Ishikawa (cell line): ENCODE data around the gene EBP.

Experiments
- CEBPB ChIP-seq: IDR thresholded peaks from 2 replicates; pipeline ENCODE4 v1.6.1; 2012
- CREB1 ChIP-seq: IDR thresholded peaks from 2 replicates; pipeline ENCODE4 v1.6.1; 2012; ENCODE audit warnings: low read depth
- EGR1 ChIP-seq: IDR thresholded peaks from 2 replicates; pipeline ENCODE4 v1.6.1; 2012
- EP300 ChIP-seq: IDR thresholded peaks from 2 replicates; pipeline ENCODE4 v1.6.1; 2012; ENCODE audit warnings: borderline replicate concordance
- FOXM1 ChIP-seq: IDR thresholded peaks from 2 replicates; pipeline ENCODE4 v1.6.1; 2012; ENCODE audit warnings: low read depth, borderline replicate concordance
- NFIC ChIP-seq: IDR thresholded peaks from 2 replicates; pipeline ENCODE4 v1.6.1; 2012
- RAD21 ChIP-seq: IDR thresholded peaks from 2 replicates; pipeline ENCODE4 v1.6.1; 2012; ENCODE audit warnings: low read depth
- REST ChIP-seq: IDR thresholded peaks from 2 replicates; pipeline ENCODE4 v1.6.1; 2012; ENCODE audit warnings: low read depth, mild to moderate bottlenecking
- TAF1 ChIP-seq: IDR thresholded peaks from 2 replicates; pipeline ENCODE4 v1.6.1; 2012; ENCODE audit warnings: low read depth, mild to moderate bottlenecking
- TCF12 ChIP-seq: IDR thresholded peaks from 2 replicates; pipeline ENCODE4 v1.6.1; 2012; ENCODE audit warnings: low read depth
- TEAD4 ChIP-seq: IDR thresholded peaks from 2 replicates; pipeline ENCODE4 v1.6.1; 2012
- YY1 ChIP-seq: IDR thresholded peaks from 2 replicates; pipeline ENCODE4 v1.6.1; 2012; ENCODE audit warnings: low read depth
- ZBTB7A ChIP-seq: IDR thresholded peaks from 2 replicates; pipeline ENCODE4 v1.6.1; 2012; ENCODE audit warnings: low read depth
- TF ChIP-seq, protein P1 (sequence below): IDR thresholded peaks from 2 replicates; pipeline ENCODE4 v1.6.1; 2012
- TF ChIP-seq, protein P2 (sequence below): IDR thresholded peaks from 2 replicates; pipeline ENCODE4 v1.6.1; 2012

Gene EBP

DNA sequence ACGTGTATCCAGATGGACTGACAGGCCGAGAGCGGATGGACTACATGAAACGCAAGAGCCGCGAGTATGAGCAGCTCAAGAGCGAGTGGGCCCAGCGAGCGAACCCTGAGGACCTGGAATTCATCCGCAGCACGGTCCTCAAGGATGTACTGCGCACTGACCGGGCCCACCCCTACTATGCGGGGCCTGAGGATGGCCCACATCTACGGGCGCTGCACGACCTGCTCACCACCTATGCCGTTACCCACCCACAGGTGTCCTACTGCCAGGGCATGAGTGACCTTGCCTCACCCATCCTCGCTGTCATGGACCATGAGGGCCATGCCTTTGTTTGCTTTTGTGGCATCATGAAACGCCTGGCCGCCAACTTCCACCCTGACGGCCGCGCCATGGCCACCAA, 38.0 kb downstream of the EBP start:
- TF ChIP-seq CREB1: no peak
- no peak for TF ChIP-seq TCF12
- TF ChIP-seq, protein P1, sequence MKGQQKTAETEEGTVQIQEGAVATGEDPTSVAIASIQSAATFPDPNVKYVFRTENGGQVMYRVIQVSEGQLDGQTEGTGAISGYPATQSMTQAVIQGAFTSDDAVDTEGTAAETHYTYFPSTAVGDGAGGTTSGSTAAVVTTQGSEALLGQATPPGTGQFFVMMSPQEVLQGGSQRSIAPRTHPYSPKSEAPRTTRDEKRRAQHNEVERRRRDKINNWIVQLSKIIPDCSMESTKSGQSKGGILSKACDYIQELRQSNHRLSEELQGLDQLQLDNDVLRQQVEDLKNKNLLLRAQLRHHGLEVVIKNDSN: no peak
- no peak for TF ChIP-seq TEAD4
- no peak for TF ChIP-seq EGR1
- TF ChIP-seq FOXM1: no peak
- TF ChIP-seq CEBPB: no peak
- TF ChIP-seq TAF1: no peak
- TF ChIP-seq YY1: no peak
- TF ChIP-seq RAD21: no peak
- no peak for TF ChIP-seq ZBTB7A
- TF ChIP-seq REST: no peak
- TF ChIP-seq, protein P2, sequence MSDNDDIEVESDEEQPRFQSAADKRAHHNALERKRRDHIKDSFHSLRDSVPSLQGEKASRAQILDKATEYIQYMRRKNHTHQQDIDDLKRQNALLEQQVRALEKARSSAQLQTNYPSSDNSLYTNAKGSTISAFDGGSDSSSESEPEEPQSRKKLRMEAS: no peak
- TF ChIP-seq EP300: no peak
- TF ChIP-seq NFIC: no peak

- no peak for TF ChIP-seq NFIC
- no peak for TF ChIP-seq CREB1
- no peak for TF ChIP-seq YY1
- no peak for TF ChIP-seq FOXM1
- TF ChIP-seq ZBTB7A: no peak
- TF ChIP-seq RAD21: no peak
- TF ChIP-seq, protein P2: no peak
- TF ChIP-seq TEAD4: no peak
- TF ChIP-seq TCF12: no peak
- TF ChIP-seq TAF1: no peak
- TF ChIP-seq EP300: no peak
- no peak for TF ChIP-seq REST
- TF ChIP-seq EGR1: no peak
- TF ChIP-seq CEBPB: no peak
Observed at GRCh38 chrX:48560056-48560455, 38.4 kb downstream of the EBP start.

DNA sequence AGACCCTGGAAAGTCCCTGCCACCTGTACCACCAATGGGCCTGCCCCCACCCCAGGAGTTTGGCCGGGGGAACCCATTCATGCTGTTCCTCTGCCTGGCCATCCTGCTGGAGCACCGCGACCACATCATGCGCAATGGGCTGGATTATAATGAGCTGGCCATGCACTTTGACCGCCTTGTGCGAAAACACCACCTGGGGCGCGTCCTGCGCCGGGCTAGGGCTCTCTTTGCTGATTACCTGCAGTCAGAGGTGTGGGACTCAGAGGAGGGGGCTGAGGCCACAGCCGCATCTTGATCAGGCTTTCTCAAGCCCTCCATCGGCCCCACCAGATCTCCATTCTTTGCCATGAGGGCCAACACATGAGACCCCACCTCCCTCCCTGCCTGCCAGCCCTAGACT, 39.1 kb downstream of the EBP start:
- TF ChIP-seq REST (no peak), ZBTB7A (no peak), EGR1 (no peak), YY1 (no peak), RAD21 (no peak), FOXM1 (no peak), TCF12 (no peak), CREB1 (no peak), EP300 (no peak), CEBPB (no peak), NFIC (no peak), TAF1 (no peak), TEAD4 (no peak)
- TF ChIP-seq, protein P2: no peak
- TF ChIP-seq, protein P1: no peak

- TF ChIP-seq ZBTB7A: no peak
- TF ChIP-seq, protein P2: no peak
- no peak for TF ChIP-seq REST
- TF ChIP-seq RAD21: no peak
- TF ChIP-seq TAF1: no peak
- no peak for TF ChIP-seq NFIC
- TF ChIP-seq FOXM1: no peak
- TF ChIP-seq YY1: no peak
- no peak for TF ChIP-seq CREB1
- no peak for TF ChIP-seq CEBPB
- TF ChIP-seq, protein P1: no peak
- TF ChIP-seq TCF12: no peak
- no peak for TF ChIP-seq EGR1
- TF ChIP-seq TEAD4: no peak
- no peak for TF ChIP-seq EP300
Observed at GRCh38 chrX:48569958-48570357, 48.4 kb downstream of the EBP start.
